Mucosa of descending colon (tissue), 3 donors: ENCODE results near the gene IL16. TPM values are rescaled to one million over a fixed set of nuclear protein-coding genes. Genes with fewer than 3 reads are reported as not detected.

Experiments used
- ATAC-seq: fragments of 200-7000 bp; cut with Tn5 transposase; one replicate; pipeline ENCODE4 v1.9.1; 2020; ENCODE audit warnings: mild to moderate bottlenecking, moderate library complexity
- DNase-seq, 3 donors: peaks; one replicate each; pipeline ENCODE4 v3.0.0-alpha.2; 2020
- H3K36me3 ChIP-seq: fragments of 200-600 bp; one replicate; pipeline ENCODE4 v1.8.0; 2021; ENCODE audit warnings: low read depth, mild to moderate bottlenecking
- H3K4me1 ChIP-seq: fragments of 200-600 bp; one replicate; pipeline ENCODE4 v1.8.0; 2021; ENCODE audit warnings: low read depth, mild to moderate bottlenecking
- H3K4me3 ChIP-seq: fragments of 200-600 bp; one replicate; pipeline ENCODE4 v1.8.0; 2021; ENCODE audit warnings: mild to moderate bottlenecking
- H3K9me3 ChIP-seq: fragments of 200-600 bp; one replicate; pipeline ENCODE4 v1.8.0; 2021; ENCODE audit warnings: mild to moderate bottlenecking
- intact Hi-C, 2 donors: fragments of 100-400 bp; cut with DNase I in 1 of 2; cut with micrococcal nuclease in 1 of 2; formaldehyde crosslinking; loops; one replicate each; pipeline versions ENCODE4 v1.11.0 to v1.11.1; 2022; cut with DNase I, micrococcal nuclease
- total RNA-seq, 3 donors: library from RNA; stranded (reverse); fragmentation: NEBNext Ultra II Directional in 2 of 3; extraction: Animal tissue kit (Norgen Biotek cat#: 25700) in 2 of 3; gene quantifications; one replicate each; pipeline versions ENCODE4 v1.2.1 to v1.2.4, GENCODE V29; 2021 to 2023
- TF ChIP-seq, protein P1 (sequence below): fragments of 200-600 bp; IDR thresholded peaks from one replicate; pipeline ENCODE4 v1.8.0; 2022; ENCODE audit warnings: antibody characterized with exemption, mild to moderate bottlenecking
- donor health status: DM: no; HTN: no; CAD: no; lungs with moderate emphysema.
- donor health status: DM: no; HTN: no; CAD: no.
- donor health status: DM: no; HTN: yes; CAD: no.

Gene IL16
- total RNA-seq, 3 donors from 2014 or later, result 6.2 to 9.5 (median 8.4) TPM

DNA sequence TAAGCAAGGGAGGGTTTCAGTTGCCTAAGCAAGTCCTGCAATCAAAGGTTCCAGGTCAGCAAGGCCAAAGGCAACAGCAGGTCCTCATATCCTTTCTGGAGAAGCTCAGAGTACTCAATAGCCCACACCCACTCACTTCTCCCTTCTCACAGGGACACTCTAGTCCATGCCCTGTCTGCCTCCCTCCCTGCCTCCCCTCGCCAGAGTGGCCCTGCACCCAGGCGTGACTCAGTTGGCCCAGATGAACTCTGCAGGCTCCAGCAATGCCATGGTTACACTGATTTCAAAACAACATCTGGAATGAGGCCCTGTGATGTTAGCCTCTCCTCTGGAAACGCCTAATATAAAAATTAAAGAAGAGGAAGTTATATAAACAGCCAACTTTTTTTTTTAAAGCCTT lies 32.9 kb downstream of the IL16 start:
- DNase-seq (peak in 1 of 3 donors; percentile 54), ATAC-seq (peak; percentile 36)
- intact Hi-C loops, result no loop called here
- Histone ChIP-seq H3K36me3 (no peaks in the 10 kb centered on the region), H3K4me1 (no peaks in the 10 kb centered on the region), H3K4me3 (no peak overlapping the region), H3K9me3 (no peaks in the 10 kb centered on the region)
- TF ChIP-seq, protein P1, sequence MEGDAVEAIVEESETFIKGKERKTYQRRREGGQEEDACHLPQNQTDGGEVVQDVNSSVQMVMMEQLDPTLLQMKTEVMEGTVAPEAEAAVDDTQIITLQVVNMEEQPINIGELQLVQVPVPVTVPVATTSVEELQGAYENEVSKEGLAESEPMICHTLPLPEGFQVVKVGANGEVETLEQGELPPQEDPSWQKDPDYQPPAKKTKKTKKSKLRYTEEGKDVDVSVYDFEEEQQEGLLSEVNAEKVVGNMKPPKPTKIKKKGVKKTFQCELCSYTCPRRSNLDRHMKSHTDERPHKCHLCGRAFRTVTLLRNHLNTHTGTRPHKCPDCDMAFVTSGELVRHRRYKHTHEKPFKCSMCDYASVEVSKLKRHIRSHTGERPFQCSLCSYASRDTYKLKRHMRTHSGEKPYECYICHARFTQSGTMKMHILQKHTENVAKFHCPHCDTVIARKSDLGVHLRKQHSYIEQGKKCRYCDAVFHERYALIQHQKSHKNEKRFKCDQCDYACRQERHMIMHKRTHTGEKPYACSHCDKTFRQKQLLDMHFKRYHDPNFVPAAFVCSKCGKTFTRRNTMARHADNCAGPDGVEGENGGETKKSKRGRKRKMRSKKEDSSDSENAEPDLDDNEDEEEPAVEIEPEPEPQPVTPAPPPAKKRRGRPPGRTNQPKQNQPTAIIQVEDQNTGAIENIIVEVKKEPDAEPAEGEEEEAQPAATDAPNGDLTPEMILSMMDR, result no peak

GRCh38 chr15:81235276-81236123 lies 38.8 kb downstream of the IL16 start:
- DNase-seq, result no peak
- intact Hi-C loops, result no loop called here
- H3K4me1 ChIP-seq, result no peaks in the 10 kb centered on the region
- H3K9me3 ChIP-seq, result no peaks in the 10 kb centered on the region
- TF ChIP-seq, protein P1, result no peak
- H3K36me3 ChIP-seq, result no peaks in the 10 kb centered on the region
- no peak overlapping the region for H3K4me3 ChIP-seq
- no peak for ATAC-seq

GRCh38 chr15:81239190-81239589 lies 42.5 kb downstream of the IL16 start:
- intact Hi-C loops, result no loop called here
- Histone ChIP-seq H3K4me3 (no peak overlapping the region), H3K4me1 (no peaks in the 10 kb centered on the region), H3K9me3 (peaks cover 11% of the 10 kb centered on the region), H3K36me3 (no peaks in the 10 kb centered on the region)
- TF ChIP-seq, protein P1, result no peak
- no peak for ATAC-seq
- DNase-seq, result no peak

GRCh38 chr15:81242778-81243177 lies 46.1 kb downstream of the IL16 start:
- DNase-seq, result no peak
- Histone ChIP-seq H3K4me1 (no peaks in the 10 kb centered on the region), H3K4me3 (no peak overlapping the region), H3K9me3 (peaks cover 11% of the 10 kb centered on the region), H3K36me3 (no peaks in the 10 kb centered on the region)
- TF ChIP-seq, protein P1, result no peak
- intact Hi-C loops, result no loop called here
- ATAC-seq, result no peak

DNA sequence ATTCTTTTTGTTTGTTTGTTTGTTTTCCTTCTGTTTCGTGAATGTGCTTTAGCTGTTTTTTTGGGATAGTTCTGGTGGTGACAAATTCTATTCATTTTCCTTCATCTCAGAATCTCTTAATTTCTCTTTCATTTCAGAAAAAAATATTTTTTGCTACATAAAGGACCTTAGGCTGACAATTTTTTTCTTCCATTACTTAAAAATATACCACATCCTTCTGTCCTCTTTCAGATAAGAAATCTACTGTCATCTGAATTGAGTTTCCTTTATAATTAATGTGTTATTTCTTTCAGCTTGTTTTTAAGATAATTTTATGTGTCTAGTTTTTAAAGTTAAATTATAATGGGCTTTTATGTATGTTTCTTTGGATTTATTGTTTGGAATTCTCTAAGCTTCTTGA lies 47.6 kb downstream of the IL16 start:
- ATAC-seq, result no peak
- intact Hi-C loops, result no loop called here
- H3K36me3 ChIP-seq, result no peaks in the 10 kb centered on the region
- no peak overlapping the region for H3K4me3 ChIP-seq
- TF ChIP-seq, protein P1, result no peak
- no peak for DNase-seq
- peaks cover 11% of the 10 kb centered on the region for H3K9me3 ChIP-seq
- H3K4me1 ChIP-seq, result no peaks in the 10 kb centered on the region
